Ramos (cell line): ENCODE measurements around the gene ARHGAP23.
"Not testable (repeated sequence)": the region's sequence is repeated elsewhere in the genome, so short reads cannot be mapped to it uniquely, and the experiment has no call there.

Experiments
- in situ Hi-C: fragments of 300-500 bp; cut with MboI; formaldehyde crosslinking; loops from one replicate; pipeline ENCODE4 v1.14.3; 2022; ENCODE audit warnings: low sequenced_read_pairs; ENCODE audit not compliant: unreplicated experiment

ARHGAP23 gene

DNA sequence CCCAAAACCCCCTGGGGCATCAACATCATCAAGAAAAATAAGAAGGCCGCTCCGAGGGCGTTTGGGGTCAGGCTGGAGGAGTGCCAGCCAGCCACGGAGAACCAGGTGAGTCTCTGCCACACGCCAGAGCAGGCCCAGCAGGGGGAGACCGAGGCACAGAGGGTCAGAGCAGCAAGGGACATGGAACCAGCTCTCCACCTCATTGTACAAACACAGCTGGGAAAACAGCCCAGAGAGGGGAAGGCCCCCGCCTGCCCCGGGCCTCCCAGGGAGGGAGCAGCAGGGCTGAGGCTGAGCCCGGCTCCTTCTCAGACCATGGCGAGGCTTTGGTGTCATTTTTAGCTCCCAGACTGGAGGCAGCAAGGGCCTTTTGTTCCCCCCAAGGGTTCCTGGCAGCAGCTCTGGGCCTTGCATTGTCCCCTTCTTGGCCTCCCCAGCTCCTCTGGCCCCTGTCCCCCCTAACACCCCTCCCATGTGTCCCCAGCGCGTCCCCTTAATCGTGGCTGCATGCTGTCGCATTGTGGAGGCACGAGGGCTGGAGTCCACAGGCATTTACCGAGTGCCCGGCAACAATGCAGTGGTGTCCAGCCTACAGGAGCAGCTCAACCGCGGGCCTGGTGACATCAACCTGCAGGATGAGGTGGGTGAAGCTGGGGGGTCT, 53.9 kb downstream of the ARHGAP23 start:
- in situ Hi-C loops: loop anchor here (10.0 kb wide), 1 partner anchor 57 kb away; the partner anchor contains the start of gene ARHGAP23

DNA sequence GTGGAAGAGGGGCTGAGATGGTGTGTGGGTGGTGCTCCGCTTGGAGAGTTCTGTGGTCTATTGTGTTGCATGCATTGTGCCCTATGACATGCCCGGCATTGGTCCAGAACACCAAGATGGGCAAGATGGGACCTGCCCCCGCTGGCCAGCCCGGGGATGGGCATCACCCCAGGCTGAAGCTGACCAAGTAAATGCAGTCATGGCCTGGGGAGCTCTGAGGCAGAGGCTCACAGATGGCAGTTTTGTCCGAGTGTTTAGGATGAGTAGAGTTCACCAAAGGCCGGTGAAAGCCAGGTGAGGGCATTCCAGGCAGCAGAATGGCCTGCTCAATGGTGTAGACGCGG, 54.4 kb downstream of the ARHGAP23 start:
- in situ Hi-C loops: loop anchor here (10.0 kb wide), 1 partner anchor 58 kb away; the partner anchor contains the start of gene ARHGAP23

DNA sequence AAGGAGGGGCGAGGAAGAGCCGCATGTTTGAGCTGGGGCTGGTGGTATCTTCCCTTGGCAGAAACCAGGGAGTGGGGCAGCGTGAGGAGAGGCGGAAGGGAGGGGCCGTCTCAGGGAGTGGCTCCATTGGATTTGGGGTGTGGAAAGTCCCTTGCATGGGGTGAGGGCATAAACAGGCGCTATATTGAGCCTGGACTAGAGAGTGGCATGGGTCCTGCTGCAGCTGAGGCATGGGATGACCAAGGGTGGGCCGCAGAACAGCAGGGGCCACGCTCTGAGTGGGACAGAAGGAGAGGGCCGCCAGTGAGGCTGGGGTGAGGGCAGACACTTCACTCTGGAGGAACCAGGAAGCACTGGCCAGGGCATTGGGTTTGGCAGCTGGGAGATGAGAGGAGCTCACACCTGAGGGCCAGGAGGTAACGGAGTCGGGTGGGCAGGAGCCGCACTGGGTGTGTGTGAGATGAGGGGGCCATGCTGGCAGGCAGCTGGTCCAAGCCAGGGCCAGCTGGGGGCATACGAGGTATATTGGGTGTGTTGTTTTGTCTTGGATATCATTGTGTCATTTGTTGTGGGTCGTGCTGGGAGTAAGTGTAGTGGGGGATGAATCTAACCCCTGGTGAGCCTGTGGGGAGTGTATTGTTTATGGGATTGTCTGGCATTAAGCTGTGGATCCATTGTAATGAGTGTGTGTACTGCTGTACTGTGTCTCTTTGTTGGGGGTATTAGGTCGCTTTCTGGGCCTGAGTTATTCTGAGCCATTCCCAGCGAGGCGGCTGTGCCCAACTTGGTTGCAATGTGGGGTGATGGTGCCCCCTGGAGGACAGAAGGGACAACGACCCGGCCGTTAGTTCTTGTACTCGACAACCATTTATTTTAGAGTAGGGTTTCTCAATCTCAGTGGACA, 56.2 kb downstream of the ARHGAP23 start:
- in situ Hi-C loops: loop anchor here (5.0 to 10.0 kb wide), 2 partner anchors 42 to 60 kb away; partner anchors contain the start of gene ARHGAP23

DNA sequence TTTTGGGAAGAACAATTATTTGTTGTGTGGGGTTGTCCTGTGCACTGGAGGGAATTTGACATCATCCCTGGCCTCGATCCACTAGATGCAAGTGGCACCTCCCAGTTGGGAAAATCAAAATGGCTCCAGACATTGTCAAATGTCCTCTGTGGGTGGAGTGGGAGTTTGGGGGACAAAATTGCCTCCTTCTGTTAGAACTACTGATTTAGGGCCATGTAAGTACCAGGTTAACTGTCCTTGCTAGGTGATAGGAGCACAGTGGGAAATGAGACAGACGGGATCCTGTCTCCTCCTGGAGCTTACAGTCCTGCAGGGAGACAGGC, 56.8 kb downstream of the ARHGAP23 start:
- in situ Hi-C loops: loop anchor here (5.0 to 10.0 kb wide), 2 partner anchors 43 to 60 kb away; partner anchors contain the start of gene ARHGAP23

DNA sequence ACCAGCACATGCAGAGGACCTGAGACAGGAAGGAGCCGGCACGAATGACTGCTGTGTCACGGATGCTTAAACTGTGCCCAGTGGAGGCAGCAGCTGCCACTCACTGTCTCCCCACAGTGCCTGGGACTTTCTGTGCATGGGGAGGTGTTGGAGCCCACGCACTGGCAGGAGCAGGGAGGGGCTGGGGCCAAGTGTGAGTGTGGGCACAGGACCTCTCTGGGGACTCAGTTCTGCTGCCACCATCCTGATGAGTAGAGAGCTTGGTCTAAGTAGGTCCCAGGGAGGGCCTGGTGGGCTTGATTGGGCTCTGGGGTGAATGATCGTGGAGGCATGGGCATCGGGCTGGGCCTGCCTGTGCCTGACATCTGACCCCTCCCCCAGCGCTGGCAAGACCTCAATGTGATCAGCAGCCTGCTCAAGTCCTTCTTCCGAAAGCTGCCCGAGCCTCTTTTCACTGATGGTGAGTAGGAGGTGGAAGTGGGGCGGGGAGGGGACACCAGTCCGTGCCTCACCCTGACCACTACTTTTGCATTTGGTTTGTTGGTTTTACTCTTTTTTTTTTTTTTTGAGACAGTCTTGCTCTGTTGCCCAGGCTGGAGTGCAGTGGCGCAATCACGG, 57.5 kb downstream of the ARHGAP23 start:
- in situ Hi-C loops: loop anchor here (5.0 to 10.0 kb wide), 2 partner anchors 43 to 61 kb away; partner anchors contain the start of gene ARHGAP23

DNA sequence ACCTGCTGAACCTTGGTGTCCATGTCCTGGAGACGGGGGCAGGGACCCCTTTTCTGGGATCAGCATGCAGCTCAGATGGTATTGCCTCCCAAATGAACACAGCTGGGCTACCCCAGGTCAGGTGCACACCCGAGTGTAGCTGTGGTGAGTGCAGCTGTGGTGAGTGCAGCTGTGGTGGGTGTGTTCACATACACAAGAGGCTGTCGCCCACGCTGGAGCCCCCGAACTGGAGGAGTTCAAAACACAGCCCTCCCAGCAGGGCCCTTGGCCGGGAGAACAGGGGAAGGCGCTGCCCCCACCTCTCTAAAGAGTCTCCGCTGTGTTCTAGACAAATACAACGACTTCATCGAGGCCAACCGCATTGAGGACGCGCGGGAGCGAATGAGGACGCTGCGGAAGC, 61.5 kb downstream of the ARHGAP23 start:
- in situ Hi-C loops: loop anchor here (5.0 to 10.0 kb wide), 3 partner anchors 47 to 173 kb away; partner anchors contain the start of gene ARHGAP23

DNA sequence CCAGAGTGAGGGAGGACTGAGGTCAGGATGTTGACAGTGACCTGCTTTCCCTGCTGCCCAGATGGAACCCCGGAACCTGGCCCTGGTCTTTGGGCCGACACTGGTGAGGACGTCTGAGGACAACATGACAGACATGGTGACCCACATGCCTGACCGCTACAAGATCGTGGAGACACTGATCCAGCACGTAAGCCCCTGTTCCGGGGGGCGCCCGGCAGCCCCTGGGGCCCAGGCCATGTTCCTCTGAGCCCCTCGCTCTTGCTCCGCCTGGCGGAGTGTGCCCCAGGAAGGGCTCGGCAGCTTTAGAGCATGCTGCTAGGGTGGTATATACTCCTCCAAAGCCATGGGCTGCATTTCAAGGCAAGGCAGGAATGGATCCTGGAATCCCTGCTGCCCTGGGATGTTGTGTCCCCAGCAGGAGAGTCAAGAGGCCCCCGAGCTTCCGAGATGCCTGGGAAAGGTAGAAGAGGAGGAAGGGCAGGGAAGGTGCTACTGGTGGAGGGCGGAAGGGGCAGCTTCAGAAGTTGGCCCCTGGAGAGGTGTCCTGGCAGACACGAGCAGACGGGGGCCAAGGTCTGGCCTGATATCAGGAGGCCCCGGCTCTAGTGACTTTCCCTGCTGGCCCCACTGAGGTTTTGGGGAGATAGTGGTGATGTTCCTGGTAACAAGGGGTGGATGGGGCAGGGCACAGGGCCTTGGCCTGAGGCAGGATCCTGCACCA, 63.2 kb downstream of the ARHGAP23 start:
- in situ Hi-C loops: loop anchor here (5.0 kb wide), 1 partner anchor 171 kb away; no protein-coding TSS in a partner anchor

DNA sequence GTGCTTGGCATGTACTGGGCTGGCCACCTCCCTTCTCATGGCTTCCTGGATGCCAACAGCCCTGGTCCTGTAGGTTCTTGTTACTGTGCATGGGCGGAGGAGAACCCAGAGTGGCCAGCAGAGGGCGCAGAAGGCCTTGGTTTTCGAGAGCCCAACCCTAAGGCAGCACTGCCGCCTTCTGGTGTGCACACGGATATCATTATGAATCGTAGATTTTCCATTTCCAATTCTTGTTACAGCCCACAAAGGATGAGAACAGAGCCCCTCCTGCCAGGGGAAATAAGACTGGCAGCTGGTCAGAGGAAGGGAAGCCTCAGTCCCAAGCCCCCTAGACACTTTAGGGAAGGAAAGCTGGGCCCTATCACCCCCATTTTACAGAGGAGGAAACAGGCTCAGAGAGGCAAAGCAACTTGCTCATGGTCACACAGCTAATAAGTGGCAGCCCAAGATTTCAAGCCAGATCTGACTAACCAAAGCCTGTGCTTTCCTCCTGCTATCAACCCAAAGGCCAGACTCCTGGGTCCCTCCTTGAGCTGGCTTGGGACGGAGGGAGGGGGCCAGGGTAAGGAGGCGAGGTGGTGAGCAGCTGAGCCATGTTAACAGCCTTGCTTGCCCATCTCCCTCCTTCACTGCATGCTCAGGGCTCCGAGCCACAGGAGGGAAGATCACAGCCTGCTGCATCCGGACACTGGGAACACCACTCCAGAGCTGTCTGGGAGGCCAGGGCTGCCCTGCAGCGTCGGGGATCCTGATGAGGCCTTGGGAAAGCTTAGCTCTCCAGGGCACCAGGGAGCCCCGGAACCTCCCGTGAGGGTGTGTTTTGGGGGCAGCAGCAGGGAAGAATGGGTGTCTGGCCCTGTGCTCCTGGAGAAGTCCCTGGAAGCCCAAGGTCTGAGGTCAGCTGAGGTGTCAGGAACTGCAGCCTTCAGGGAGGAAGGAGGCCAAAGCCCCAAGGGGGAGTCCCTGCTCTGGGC, 64.1 kb downstream of the ARHGAP23 start:
- in situ Hi-C loops: loop anchor here (5.0 kb wide), 1 partner anchor 170 kb away; no protein-coding TSS in a partner anchor

DNA sequence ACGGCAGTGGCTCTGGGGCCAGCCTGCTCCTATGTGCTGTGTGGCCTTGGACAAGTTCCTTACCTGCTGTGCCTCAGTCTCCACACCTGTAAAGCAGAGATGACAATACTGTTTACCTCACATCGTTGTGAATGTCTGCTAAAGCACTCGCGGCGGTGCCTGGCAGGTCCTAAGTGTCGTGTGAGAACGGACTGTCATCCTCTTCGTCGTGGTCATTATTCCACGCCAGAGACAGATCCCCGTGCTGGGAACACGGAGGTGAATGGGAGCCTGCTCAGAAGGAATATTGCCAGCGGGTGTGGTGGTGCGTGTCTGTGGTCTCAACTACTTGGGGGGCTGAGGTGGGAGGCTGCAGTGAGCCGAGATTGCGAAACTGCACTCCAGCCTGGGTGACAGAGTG, 65.9 kb downstream of the ARHGAP23 start:
- in situ Hi-C loops: loop anchor here (5.0 kb wide), 1 partner anchor 168 kb away; no protein-coding TSS in a partner anchor

DNA sequence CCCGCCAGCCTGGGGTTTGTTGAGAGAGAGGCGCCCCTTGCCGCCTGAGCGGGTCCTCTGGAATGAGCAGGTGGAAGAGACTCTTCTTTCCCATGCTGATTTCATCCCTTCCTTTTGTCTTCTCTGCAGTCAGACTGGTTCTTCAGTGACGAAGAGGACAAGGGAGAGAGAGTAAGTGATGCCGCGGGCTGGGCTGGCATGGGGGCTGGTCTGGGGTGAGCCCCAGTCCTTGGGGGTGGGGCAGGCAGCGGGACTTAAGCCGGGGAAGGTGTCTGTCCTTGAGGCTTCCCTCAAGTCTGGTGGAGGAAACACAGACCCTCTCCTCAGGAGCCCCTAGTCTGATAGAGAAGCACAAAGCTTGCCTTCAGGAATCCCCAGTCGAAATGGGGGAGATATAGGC, 69.4 kb downstream of the ARHGAP23 start:
- in situ Hi-C loops: not testable (repeated sequence)

DNA sequence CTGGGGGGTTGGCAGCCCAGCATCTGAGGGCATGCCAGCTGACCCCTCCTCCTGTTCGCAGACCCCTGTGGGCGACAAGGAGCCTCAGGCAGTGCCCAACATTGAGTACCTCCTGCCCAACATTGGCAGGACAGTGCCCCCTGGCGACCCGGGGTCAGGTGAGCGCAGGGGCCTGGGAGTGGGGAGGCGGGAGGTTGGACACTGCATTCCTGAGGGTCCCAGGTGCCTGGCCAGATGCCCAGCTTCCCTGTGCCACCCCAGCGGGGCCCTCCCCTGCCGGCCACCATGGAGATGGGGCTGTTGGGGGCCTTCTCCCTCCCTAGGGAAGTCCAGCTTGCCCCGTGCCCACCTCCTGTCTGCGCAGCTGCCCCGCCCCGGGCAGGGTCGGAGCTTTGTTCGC, 70.1 kb downstream of the ARHGAP23 start:
- in situ Hi-C loops: no loop called here

DNA sequence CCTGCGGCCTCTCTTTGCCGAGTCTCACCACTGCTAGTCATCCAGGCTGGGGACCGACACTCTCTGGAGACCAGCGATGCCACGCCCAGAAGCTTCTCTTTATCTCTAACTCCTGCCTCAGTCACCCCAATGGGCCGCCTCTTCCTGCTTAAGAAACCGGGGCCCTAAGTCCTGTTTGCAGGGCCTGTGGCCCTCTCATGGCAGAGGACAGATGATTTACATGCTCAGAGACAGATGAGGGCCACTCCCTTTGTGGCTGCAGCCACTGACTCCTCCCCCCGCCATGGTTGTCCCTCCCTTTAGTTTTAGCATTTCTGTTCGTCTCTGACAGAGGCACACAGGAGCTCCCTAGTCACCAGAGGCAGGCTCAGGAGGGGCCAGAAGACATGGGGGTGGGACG, 71.0 kb downstream of the ARHGAP23 start:
- in situ Hi-C loops: not testable (repeated sequence)

DNA sequence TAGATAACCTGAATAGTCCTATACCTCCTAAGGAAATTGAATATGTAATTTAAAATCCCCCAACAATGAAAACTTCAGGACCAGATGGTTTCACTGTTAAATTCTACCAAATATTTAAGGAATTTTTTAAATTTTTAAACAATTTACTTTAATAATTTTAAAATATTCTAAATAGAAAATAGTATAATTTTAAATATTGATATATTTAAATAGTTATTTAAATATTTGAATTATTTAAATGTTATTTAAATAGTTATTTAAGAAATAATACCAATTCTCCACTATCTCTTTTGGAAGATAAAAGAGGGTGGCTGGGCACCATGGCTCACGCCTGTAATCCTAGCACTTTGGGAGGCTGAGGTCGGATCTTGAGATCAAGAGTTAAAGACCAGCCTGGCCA, 73.5 kb downstream of the ARHGAP23 start:
- in situ Hi-C loops: not testable (repeated sequence)

DNA sequence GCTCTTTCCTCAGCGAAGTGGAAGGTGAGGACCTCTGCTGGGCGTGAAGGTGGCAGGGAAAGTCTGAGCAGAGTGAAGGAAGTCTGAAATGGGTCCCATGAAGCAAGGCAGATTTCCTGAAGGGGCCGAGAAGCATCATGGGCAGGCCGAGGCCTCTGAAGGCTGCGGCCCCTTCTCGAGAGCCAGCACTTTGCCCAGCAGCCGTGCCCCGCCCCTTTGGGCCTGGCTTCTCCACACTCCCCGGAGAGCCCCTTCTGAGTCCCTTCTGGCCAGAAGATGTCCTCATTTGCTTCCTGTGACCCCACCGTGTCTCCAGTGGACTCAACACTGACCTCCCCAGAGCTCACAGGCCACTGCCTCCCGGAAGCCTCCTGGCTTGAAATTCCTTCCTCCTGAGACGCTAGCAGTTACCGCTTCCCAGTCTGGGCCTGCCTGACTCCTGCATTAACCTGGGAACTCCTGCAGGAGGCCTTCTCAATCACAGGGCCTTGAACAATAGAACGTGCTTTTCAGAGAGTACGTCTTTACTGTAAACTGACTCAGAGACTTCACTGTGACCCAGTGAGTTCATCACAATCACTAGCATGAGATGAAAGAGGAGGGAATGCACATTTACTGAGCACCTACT, 75.1 kb downstream of the ARHGAP23 start:
- in situ Hi-C loops: not testable (repeated sequence)

DNA sequence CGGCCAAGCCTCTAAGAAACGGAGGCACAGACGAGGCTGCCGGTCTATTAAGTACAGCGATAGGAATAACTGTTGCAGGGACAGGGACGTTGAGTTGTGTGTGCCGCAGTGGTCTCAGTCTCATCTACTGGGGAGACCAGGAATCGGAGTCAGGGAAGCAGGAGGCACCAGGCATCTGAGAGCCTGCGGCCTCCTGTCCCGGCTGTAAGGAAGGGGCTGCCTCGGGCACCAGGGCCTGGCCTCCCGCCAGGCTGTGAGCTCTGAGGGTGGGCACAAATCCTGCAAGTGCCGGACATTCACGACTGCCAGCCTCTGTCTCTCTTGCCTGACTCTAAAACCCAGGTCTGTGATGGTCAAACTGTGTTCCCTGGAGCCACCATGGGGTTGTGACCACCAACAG, 76.0 kb downstream of the ARHGAP23 start:
- in situ Hi-C loops: no loop called here

DNA sequence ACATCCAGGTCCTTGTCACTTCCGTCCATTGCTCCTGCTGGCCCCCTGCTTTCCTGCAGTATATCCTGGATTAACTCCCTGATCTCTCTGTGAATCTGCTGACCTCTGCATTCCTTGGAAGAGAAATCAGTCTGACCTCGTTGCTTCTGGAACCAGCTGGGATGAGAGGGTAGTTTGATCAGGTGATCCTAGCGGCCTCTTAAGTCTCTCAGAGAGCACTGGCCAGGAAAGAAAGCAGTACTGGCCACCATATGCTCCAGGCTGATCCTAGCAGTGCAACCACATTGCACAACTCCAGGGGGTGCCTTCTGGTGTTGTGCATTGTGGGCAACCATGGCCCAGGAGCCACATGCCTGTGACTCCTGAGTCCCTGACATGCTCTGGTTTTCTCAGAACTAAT, 79.2 kb downstream of the ARHGAP23 start:
- in situ Hi-C loops: no loop called here

DNA sequence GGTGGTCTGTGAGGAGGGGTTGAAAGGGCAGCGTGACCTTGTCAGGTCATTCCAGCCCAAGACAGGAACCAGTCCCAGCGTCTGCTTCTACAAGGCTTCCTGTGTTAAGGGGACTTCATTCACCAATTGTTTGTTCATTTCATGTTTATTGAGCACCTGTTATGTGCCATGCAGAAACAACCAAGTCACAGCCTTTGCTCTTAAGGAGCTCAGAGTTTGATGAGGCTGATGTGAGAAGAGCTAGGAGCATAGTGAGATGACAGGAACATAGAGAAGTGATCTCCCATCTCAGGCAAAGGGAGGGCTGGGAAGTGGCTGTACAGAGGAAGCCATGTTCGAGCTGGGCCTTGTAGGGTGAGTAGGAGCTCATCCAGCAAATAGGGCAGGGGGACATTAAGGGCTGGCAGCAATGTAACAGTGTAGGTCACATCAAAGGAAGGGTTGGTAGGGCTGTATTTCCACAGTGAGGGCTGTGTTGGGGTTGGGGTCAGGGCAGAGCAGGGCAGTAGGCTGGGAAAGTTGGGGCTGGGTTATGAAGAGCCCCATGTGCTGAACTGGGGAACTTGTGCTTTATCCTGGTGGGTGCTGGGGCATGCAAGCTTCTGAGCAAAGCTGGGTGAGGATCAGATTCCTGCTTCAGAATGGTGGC, 79.8 kb downstream of the ARHGAP23 start:
- in situ Hi-C loops: no loop called here

DNA sequence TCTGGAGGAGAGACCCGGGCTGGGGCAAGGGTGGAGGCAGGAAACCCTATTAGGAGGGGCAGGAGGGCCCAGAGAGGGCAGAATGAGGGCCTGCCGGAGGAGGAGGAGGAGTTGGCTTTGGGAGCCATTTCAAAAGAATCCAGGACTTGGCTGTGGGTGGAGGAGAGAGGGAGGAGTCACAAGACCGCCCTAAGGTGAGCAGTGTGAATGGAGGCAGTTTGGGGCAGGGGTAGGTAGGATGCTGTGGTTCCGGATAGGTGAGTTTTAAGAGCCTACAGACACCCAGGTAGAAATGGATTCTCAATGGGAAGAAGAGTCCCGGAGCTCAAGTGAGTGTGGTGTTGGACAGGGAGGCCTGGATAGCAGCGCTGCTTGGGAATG, 80.3 kb downstream of the ARHGAP23 start:
- in situ Hi-C loops: no loop called here
